SK-N-SH treated with all-trans-retinoic acid at 6 μM for 48 hours (cell line): ENCODE measurements around the gene VPS13C.

Source experiments
- ATAC-seq: fragments of 200-7000 bp; cut with Tn5 transposase; 3 replicates; pipeline ENCODE4 v1.9.1; 2020; ENCODE audit warnings: mild to moderate bottlenecking, moderate library complexity
- ARNTL ChIP-seq: fragments of 450-650 bp; formaldehyde crosslinking; IDR thresholded peaks from 2 replicates; pipeline ENCODE4 v1.5.0; 2020; ENCODE audit warnings: low read depth, mild to moderate bottlenecking, moderate library complexity, borderline replicate concordance
- BACH2 ChIP-seq: fragments of 250-450 bp; sonication (Bioruptor Pico); IDR thresholded peaks from 2 replicates; pipeline ENCODE4 v1.9.0; 2021; ENCODE audit warnings: mild to moderate bottlenecking, borderline replicate concordance
- CREB5 ChIP-seq: fragments of 250-450 bp; sonication (Bioruptor Pico); IDR thresholded peaks from 2 replicates; pipeline ENCODE4 v1.5.1; 2020; ENCODE audit warnings: low read depth, mild to moderate bottlenecking, moderate library complexity
- CSDC2 ChIP-seq: fragments of 250-450 bp; sonication (Bioruptor Pico); IDR thresholded peaks from 2 replicates; pipeline ENCODE4 v1.5.0; 2020; ENCODE audit warnings: mild to moderate bottlenecking, moderate library complexity
- CSRNP3 ChIP-seq: fragments of 250-450 bp; sonication (Bioruptor Pico); IDR thresholded peaks from 2 replicates; pipeline ENCODE4 v1.5.1; 2021; ENCODE audit warnings: mild to moderate bottlenecking, moderate library complexity
- ESRRG ChIP-seq: fragments of 250-450 bp; sonication (Bioruptor Pico); IDR thresholded peaks from 2 replicates; pipeline ENCODE4 v1.6.1; 2021; ENCODE audit warnings: mild to moderate bottlenecking
- GLIS3 ChIP-seq: fragments of 250-450 bp; sonication (Bioruptor Pico); IDR thresholded peaks from 2 replicates; pipeline ENCODE4 v1.5.0; 2020; ENCODE audit warnings: mild to moderate bottlenecking, moderate library complexity
- ISL1 ChIP-seq: fragments of 250-450 bp; sonication (Bioruptor Pico); IDR thresholded peaks from 2 replicates; pipeline ENCODE4 v2.1.2; 2022; ENCODE audit warnings: mild to moderate bottlenecking, moderate library complexity
- OSR1 ChIP-seq: fragments of 250-450 bp; sonication (Bioruptor Pico); IDR thresholded peaks from 2 replicates; pipeline ENCODE4 v1.8.0; 2022; ENCODE audit warnings: moderate library complexity, mild to moderate bottlenecking, inconsistent platforms
- POU6F1 ChIP-seq: fragments of 250-450 bp; sonication (Bioruptor Pico); IDR thresholded peaks from 2 replicates; pipeline ENCODE4 v1.8.0; 2021; ENCODE audit warnings: low read depth, mild to moderate bottlenecking, moderate library complexity, borderline replicate concordance
- PPARA ChIP-seq: fragments of 250-450 bp; sonication (Bioruptor Pico); IDR thresholded peaks from 2 replicates; pipeline ENCODE4 v1.5.0; 2020; ENCODE audit warnings: mild to moderate bottlenecking, borderline replicate concordance
- RARB ChIP-seq: fragments of 250-450 bp; sonication (Bioruptor Pico); IDR thresholded peaks from 2 replicates; pipeline ENCODE4 v1.8.0; 2021; ENCODE audit warnings: mild to moderate bottlenecking, moderate library complexity
- SNAI2 ChIP-seq: fragments of 250-450 bp; sonication (Bioruptor Pico); IDR thresholded peaks from 2 replicates; pipeline ENCODE4 v1.5.0; 2020; ENCODE audit warnings: mild to moderate bottlenecking, moderate library complexity
- TCF4 ChIP-seq: fragments of 250-450 bp; sonication (Bioruptor Pico); IDR thresholded peaks from 2 replicates; pipeline ENCODE4 v1.8.0; 2021; ENCODE audit warnings: mild to moderate bottlenecking, moderate library complexity, borderline replicate concordance
- TOX ChIP-seq: fragments of 250-450 bp; sonication (Bioruptor Pico); IDR thresholded peaks from 2 replicates; pipeline ENCODE4 v1.8.0; 2021; ENCODE audit warnings: mild to moderate bottlenecking, moderate library complexity, borderline replicate concordance
- TSHZ2 ChIP-seq: fragments of 250-450 bp; sonication (Bioruptor Pico); IDR thresholded peaks from 2 replicates; pipeline ENCODE4 v1.5.0; 2020; ENCODE audit warnings: mild to moderate bottlenecking, moderate library complexity
- ZC3H10 ChIP-seq: fragments of 250-450 bp; sonication (Bioruptor Pico); IDR thresholded peaks from 2 replicates; pipeline ENCODE4 v1.5.1; 2021; ENCODE audit warnings: mild to moderate bottlenecking, moderate library complexity
- ZFP3 ChIP-seq: fragments of 250-450 bp; sonication (Bioruptor Pico); IDR thresholded peaks from 2 replicates; pipeline ENCODE4 v1.5.0; 2020; ENCODE audit warnings: mild to moderate bottlenecking, moderate library complexity
- ZFP30 ChIP-seq: fragments of 450-650 bp; formaldehyde crosslinking; IDR thresholded peaks from 2 replicates; pipeline ENCODE4 v1.5.0; 2022; ENCODE audit warnings: mild to moderate bottlenecking, moderate library complexity
- ZNF565 ChIP-seq: fragments of 450-650 bp; formaldehyde crosslinking; conservative IDR thresholded peaks from 2 replicates; pipeline ENCODE4 v1.5.0; 2020; ENCODE audit warnings: low read depth, mild to moderate bottlenecking, moderate library complexity
- ZNF70 ChIP-seq: fragments of 450-650 bp; formaldehyde crosslinking; IDR thresholded peaks from 2 replicates; pipeline ENCODE4 v1.5.0; 2020; ENCODE audit warnings: mild to moderate bottlenecking, moderate library complexity

Gene VPS13C

GRCh38 chr15:61819386-61819785 is 240.9 kb downstream of the VPS13C start:
- TF ChIP-seq OSR1 (CRISPR knock-in tag) (no peak), ZC3H10 (CRISPR knock-in tag) (no peak)
- TF ChIP-seq, all 23 proteins: peak for 0

GRCh38 chr15:61818801-61819200 is 241.4 kb downstream of the VPS13C start:
- no peak for ATAC-seq
- no peak for TF ChIP-seq ZNF70 (CRISPR knock-in tag)

More at GRCh38 chr15:61819386-61819785, 240.9 kb downstream of the VPS13C start:
- ATAC-seq: no peak

GRCh38 chr15:61816856-61817255 is 243.4 kb downstream of the VPS13C start:
- ATAC-seq: no peak
- no peak for TF ChIP-seq CSDC2 (CRISPR knock-in tag)
- TF ChIP-seq CREB5: no peak
- TF ChIP-seq GLIS3: no peak
- TF ChIP-seq RARB (CRISPR knock-in tag): no peak
- TF ChIP-seq ISL1 (CRISPR knock-in tag): no peak
- no peak for TF ChIP-seq ZC3H10 (CRISPR knock-in tag)
- no peak for TF ChIP-seq TCF4
- TF ChIP-seq POU6F1 (CRISPR knock-in tag): no peak
- no peak for TF ChIP-seq ZNF70 (CRISPR knock-in tag)
- TF ChIP-seq OSR1 (CRISPR knock-in tag): no peak
- no peak for TF ChIP-seq SNAI2
- no peak for TF ChIP-seq ZFP3 (CRISPR knock-in tag)
- TF ChIP-seq TSHZ2: no peak
- TF ChIP-seq ZFP30 (CRISPR knock-in tag): no peak
- no peak for TF ChIP-seq CSRNP3 (CRISPR knock-in tag)
- TF ChIP-seq ESRRG (CRISPR knock-in tag): no peak
- no peak for TF ChIP-seq TOX
- TF ChIP-seq PPARA (CRISPR knock-in tag): no peak
- no peak for TF ChIP-seq ZNF565

GRCh38 chr15:61815356-61816083 is 244.7 kb downstream of the VPS13C start:
- no peak for ATAC-seq
- TF ChIP-seq ESRRG (CRISPR knock-in tag) (no peak), OSR1 (CRISPR knock-in tag) (no peak), BACH2 (no peak), ISL1 (CRISPR knock-in tag) (no peak), CREB5 (no peak), CSRNP3 (CRISPR knock-in tag) (no peak), ZFP3 (CRISPR knock-in tag) (no peak), CSDC2 (CRISPR knock-in tag) (no peak), GLIS3 (no peak), TOX (no peak), ARNTL (CRISPR knock-in tag) (no peak), PPARA (CRISPR knock-in tag) (no peak)
